ENCODE measurements around the gene EPAS1.

Gene EPAS1

DNA sequence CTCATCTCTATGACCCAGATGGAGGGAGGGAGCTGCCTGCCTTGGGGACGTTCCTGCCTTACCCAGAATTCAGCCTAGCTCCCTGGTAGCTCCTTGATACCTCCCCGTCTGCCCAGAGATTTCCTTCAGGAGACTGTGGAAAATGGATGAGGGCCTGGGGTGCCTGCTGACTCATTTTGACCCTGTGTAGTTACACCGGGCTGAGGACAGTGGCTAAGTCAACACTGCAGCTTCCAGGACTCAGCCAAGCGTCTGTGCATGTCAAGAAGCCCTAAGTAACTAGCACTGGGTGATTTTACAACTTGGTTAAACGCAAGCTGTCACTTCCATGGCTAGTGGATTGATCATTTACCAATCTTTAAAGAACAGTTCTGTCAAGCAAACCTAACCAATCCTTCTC is 23.3 kb upstream of the EPAS1 start:
- DNase-seq = no peak

DNA sequence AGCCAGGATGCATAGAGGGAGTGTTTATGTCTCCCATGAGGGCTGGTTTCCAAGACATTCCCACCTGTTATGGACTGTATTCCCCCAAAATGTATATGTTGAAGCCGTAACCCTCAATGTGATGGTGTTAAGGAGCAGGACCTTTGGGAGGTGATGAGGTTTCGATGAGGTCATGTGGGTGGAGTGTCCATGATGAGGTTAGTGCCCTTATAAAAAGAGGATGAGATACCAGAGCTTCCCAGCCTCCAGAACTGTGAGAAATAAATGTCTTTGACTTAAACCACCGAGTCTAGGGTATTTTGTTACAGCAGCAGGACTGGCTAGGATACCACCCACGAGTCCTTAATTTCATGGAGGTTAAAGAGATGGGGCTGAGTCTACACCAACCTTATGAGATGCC is 22.6 kb upstream of the EPAS1 start:
- no peak for DNase-seq

DNA sequence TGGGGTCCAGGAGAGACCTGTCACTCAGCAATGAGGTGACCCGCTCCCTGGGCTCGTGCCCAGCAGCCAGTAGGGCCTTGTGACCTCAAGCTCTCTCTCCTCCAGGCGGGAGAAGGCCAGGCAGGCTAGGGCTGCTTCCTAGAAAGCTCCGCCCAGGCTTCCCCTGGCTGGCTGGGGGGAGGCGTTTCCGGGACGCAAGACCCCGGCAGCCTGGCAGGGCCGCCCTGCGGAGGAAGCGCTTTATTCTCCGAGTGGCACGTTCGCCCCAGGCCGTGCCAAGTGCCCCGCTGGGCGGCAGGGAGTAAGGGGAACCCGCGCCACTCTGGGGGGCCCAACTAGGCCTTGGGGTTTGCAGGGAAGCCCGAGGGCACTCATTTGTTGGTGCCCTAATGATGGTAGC is 21.2 kb upstream of the EPAS1 start:
- no peak for DNase-seq

DNA sequence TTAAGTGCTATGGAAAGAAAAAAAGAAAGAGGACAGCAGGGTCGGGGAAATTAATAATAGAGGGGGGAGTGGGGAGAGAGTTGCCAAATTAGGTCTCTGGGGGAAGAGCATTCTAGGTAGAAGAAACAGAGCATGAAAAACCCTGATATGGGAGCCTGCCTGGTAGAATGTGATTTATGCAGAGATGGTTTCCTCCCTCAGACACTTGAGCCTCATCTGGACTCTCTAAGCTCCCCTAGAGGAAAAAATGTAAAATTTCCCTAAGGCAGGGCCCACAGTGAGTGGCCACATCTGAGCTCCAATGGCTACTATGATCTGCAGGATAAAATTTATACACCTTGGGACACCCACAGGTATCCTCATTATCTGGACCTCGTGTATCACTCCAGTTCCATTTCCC is 20.6 kb upstream of the EPAS1 start:
- no peak for DNase-seq

DNA sequence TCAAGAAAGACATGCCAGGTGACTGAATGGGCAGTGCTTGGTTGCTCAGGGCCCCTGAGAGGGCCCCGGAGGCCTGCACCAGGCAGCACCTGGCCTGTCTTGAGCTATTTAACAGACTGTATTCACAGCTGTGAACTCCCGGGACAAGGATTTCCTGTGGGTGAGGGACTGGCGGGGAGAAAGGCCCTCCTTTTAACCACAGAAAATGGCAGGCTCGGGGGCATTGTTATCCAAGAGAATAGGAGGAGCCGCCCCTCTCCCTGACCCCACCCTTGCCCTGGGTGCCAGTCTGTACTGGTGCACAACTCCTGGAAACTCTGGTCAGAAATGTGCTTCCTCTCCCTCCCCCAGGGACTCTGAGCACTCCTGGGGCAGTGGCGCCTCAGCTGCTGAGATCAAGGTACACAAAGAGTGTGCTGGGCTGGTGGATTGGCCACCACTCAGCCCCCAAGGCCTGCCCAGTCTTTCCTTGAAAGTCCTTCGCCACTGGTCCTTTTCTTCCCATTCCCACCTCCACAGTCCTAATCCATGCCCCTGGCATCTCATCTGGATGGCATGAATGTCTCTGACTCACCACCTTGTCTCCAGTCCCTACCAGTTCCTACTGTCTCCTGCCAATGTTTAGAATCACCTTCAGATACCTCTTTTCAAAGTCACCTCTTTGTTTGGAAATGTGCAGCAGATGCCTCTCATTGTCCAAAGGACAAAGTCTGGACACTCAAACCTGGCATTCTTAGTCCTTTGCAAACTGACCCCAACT is 19.6 kb upstream of the EPAS1 start:
- no peak for DNase-seq

DNA sequence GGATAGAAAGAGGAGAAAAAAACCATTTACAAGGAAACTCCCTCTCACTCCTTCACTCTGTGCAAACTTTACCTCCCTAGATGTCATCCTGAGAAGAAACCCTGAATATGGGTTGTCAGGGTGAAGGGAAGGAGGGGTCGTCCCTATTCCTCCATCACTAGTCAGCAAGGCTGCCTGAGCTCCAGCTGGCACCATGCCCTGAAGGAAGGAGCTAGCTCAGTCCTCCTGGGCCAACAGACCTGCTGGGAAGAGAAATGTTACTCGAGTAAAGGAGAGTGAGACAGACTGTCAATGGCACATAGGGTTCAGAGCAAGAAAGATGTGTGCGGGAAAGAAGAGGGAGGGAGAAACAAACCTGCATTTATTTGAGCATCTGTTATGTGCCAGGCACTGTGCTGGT is 18.3 kb upstream of the EPAS1 start:
- DNase-seq = no peak

DNA sequence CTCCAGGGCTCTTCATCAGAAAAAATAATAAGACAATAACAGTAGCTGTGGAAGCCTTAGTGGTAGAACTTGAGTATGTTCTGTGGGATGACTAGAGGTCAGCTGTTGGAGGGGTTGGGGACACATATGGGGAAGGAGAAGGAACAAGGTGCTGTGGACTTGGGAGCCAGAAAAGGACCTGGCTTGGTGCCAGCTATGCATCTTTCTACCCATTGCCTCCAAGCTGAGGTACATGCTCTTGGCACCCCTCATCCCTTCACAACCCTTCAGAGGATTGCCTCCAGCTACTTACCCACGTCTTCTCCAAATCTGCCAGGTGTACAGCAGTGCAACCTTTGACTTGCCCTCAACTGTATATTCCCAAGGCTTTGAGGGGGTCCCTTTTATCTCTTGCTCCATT is 15.3 kb upstream of the EPAS1 start:
- no peak for DNase-seq

DNA sequence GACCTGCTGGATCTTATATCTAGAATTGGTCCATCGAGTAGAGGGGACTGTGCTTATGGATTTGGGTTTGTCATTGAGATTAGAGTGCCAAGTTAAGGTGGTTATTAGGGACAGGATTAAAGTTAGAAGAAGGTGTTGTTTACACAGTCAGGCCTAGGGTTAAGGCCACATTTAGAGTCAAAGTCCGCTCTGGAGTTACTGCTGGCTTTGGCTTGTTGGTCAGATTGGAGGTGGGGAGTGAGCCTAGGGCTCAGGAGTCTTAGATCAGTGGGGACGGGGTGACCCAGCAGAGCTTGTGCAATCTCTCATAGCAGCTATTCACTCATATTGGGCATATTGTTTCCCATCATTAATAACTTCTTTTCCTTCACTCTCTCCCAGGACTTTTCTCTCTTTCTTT is 13.5 kb upstream of the EPAS1 start:
- DNase-seq = no peak

DNA sequence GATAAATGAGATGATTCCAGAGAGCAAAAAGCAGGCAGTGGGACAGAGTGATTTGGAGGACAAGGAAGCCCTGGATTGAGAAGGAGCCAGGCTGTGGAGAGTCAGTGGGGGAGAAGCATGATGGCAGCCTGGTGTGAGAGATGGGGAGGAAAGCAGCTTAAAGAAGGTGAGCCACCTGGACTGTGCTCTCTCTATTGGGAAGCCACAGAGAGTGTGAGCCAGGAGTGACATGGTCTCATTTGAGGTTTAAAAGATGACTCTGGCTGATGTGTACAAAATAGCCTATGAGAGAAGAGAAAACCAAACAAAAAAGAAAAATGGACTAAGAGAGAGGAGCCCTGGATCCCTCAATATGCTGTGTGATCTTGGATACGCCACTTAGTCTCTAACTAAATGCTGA is 12.9 kb upstream of the EPAS1 start:
- no peak for DNase-seq

DNA sequence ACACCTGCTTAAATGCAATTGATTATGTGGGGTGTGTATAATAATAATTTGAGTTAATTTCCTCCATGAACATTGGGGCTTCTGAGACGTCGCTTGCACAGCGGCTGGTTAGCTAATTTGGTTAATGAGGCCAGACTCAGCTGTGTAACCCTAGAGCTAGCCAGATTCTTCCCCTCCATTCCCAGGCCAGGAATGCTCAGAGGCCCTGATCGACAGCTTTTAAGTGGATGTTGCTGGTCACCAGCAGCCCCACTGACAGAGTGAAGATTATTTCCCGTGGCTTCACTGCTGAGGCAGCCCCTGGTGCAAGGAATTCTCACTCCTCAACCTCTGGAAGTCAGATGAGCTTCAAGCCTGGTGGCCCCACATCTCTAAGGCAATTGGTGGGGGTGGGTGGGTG is 12.4 kb upstream of the EPAS1 start:
- DNase-seq = no peak

DNA sequence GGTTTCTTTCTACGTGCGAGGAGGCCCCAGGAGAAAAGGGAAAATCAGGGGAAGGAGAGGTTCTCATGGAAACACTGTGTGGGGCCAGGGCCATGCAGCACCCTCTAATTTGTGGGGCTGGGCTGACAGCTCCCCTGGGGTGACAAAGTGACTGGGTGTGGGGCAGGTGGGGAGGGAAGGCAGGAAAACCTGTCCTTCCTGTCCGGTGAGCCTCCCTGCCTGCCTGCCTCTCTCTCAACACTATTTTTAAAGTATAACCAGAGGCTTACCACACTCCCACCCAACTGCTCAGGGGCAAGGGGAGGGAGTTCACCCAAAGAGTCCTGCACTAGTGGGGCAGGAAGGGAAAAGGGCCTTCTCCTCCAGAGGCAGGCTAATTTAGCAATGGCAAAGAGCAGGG is 10.5 kb upstream of the EPAS1 start:
- no peak for DNase-seq

DNA sequence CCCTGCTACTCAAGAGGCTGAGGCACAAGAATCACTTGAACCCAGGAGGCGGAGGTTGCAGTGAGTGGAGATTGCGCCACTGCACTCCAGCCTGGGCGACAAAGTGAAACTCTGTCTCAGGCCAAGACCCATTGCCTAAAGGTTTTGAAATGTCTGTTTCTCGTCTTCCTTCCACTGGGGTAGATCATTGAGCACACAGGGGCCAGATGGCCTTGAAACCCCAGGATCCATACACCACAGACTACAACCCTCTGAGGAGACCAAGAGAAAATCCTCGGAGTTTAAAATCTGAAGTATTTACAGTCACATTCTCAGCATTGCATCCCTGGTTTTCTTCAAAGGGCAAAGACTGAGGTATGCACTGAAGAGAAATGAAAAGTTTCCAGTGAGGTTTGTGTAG is 7.1 kb upstream of the EPAS1 start:
- no peak for DNase-seq

DNA sequence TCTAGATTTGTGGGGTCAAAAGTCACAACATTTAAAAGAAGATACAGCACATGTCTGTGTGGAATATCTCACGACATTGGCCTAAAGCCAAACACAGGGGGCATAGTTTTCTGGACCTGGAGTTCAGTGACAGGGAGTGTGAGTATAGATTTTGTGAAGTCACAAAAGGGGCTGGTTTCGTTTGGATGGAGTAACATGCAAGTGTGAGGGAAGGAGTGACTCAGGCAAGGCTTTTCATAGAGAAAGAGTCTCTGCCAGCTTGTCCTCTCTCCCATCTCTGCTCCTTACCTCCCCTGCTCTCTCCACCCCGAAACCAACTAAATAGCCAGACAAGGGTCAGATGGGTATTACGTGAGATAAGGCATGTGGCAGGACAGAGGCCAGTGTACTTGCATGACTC is 3.7 kb upstream of the EPAS1 start:
- DNase-seq = no peak

DNA sequence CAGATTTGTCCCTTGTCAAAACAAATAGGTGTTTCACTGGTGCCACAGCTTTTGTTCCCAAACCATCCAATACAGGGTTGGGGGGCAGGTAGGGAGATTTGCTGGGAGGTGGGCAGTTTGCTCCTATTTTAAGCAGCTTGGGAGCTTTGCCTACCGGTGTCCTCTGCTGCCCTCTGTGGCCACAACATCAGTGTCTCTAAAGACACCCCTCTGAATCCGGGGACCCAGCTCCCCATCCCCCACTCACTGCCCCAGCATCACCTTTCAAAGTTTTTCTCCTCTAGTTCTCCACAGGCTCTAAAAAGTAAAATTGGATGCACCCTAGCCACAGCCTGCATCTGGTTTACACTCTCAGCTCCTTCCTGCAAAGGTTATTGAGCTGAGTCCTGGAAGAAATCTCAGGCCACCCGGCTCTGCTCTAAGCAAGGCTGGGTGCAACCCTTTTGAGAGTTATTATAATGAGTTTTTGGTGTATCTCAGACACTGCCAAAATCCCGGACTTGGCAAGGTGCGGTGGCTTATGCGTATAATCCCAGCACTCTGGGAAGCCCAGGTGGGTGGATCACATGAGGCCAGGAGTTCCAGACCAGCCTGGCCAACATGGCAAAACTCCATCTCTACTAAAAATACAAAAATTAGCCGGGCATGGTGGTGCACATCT is 2.9 kb upstream of the EPAS1 start:
- DNase-seq = no peak

DNA sequence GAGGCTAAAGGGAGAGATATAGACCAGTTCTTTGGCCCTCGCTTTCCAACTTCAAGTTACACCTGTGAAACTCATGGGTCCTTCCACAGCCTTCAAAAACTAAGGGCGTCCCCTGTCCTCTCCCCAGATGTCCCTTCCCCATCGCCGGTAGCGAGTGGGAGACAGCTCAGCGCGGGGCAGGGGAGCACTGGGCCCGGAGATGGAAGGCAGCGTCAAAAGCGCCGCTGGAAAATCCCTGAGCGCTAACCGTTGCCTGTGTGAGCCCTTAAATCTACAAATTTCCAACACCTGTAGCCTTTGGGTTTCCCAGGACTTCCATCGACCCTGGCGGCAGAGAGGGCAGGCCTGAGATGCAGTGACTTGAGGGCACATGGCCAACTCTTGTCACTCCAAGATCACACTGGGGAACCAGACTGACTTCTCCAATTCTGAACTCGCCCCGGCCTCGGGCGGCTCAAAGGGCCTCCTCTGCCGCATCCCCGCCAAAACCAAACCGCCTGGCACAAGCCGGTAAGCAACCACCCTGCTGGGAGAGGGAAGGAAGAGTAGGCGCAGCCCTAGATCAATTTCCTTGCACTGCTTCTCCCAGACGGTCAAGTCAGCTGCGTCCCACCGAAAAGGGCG is 879 bp upstream of the EPAS1 start:
- DNase-seq = no peak

DNA sequence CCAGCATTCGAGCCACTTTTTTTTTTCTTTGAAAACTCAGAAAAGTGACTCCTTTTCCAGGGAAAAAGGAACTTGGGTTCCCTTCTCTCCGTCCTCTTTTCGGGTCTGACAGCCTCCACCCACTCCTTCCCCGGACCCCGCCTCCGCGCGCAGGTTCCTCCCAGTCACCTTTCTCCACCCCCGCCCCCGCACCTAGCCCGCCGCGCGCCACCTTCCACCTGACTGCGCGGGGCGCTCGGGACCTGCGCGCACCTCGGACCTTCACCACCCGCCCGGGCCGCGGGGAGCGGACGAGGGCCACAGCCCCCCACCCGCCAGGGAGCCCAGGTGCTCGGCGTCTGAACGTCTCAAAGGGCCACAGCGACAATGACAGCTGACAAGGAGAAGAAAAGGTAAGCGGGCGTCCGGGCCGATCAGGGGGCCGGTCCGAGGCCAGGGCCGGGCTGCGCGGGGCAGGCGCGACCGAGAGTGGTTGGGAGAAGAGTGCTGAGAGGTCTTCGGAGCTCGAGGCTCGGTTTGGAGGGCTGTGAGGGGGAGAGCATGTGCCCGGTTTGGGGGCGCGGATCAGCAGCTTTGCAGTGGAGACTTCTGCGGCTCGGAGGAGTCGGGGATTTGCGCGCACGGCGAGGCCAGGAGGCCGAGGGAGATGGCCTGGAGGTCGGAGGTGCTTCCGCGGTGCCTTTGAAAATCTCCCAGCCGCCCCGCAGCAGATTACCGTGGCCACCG is 502 bp downstream of the EPAS1 start:
- DNase-seq = peak; percentile 54

DNA sequence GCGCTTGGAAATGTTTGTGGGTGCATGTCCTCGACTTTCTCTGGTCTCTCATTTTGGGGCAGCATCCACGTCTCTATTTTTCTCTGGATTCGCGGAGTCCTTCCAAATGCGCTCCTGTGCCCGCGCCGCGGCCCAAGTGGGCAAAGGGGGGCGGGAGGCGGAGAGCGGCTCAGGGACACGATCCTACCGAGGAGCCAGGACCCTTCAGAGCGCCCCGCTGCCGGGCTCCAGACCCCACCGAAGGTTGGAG is 990 bp downstream of the EPAS1 start:
- no peak for DNase-seq

DNA sequence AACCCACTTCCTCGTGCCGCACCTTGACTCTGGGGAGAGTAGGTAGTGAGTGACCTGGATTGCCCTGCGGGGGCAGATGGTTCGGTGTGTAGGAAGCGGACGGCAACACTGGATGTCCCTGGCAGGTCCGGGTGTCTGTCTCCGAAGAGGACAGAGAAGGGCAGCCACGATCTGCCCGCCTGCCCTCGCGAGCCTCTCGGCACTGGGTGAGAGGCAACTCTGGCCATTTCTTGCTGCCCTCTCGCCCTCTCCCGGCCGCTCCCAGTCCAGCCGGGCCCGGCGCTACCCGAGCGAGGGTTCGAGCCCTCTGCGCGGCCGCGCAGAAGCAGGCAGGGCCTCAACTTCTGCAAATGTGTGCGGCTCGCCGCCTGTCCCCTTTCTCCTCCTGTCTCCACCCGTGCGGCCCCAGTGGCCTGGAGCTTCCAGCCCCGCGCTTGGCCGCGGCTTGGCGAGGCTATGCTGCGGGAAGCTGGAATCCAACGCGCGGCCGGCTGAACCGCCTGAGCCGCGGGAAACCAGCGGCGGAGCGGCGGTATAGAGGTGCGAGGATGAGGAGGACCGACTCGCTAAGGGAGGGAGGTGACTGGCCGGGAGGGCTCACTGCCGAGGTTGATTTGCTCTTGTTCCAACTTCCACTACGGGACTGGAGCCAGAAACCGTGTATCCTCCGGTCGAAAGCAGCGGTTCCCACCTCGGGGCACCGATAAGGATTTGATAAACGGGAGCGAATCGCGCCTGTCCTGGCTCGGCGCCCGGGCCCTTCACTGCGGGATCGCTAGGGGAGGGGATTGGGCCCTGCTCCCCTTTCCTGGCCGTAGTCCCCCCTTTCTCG is 1.5 kb downstream of the EPAS1 start:
- no peak for DNase-seq

DNA sequence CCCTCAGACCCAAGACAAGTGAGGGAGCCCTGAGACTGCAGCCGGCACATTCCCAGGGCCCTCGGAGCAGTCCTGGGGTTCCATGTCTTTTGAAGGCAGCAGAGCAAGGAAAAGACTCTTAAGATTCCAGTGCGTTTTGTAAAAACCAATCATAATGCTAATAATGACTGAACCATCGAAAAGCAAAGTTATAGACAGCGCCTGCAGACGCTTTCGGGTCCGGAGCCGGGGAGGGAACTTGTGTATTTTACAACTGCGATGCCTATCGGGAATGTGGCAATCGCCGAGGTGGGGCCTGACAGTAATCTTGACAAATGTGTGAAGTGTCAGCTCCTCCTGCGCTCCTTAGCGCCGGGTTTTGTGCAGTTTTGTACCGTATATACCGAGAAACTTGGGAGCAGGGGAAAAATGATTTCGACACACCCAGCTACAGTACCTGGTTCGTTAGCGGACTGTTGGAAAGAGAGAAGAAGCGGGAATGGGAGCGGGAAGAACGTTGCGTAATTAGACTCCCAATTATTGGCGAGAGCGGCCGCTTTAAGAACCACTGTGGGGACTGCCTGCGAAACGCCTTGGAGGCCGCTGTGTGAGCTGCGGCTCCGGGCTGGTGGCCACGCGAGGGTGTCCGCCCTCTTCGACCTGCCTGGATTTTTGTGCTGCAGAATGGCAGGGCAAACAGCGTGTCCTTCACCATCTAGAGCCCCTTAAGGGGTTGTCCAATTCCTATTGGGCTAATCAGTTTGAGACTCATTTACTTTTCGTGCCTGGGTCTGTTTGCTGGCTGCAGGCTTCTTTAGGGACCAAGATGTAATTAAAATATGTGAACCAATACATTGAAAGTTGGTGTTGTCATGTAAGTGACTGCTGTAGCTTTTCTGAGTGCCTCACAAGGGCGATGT is 2.4 kb downstream of the EPAS1 start:
- DNase-seq = no peak

DNA sequence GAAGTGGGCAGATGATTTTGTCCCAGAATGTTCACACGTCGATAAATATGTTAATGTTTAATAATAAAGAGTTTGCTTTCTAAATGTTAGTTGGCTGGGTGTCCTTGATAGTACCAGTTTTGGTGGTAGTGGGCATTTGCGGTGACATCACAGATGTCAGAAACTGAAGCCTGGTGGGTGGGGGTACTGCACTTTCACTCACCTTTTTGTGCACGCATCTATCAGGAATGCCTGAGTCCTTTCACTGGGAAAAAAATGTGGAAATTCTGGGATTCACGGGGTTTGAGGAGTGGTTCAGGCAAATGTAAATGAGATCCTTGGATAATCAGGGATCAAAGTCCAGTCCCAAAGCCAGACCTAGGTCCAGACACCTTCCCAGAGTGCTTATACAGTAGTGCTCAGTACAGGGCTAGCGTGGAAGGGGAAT is 3.2 kb downstream of the EPAS1 start:
- no peak for DNase-seq

DNA sequence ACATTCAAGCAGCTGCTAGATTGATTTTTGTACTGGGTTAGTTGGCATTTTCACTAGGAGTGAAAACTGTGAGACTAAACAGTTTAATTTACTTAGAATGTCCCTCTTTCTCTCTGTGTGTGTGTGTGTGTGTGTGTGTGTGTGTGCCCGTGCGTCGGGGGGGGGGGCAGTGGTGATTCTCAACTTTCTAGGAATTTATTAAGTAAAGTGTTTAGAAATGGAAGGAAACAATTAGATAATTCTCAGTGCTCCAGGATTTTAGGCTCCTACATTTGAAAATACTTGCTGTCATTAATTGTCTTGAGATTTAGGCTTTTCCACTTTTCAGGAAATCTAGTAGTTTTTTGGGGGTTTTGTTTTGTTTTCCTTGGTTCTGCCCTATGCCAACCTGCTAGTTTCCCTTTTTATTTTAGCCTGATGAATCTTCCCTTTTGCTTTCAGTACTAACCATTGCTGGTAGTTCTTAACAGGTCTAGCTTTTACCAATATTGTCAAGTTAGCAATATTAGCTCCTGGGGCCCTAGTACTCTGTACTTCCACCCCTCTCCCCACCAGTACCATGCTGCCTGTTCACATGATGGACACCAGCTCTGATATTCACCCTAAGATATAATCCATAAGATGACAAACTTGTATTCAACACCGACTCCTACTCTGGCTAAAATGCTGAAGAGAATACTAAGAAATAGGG is 4.9 kb downstream of the EPAS1 start:
- DNase-seq = no peak
